ENCODE data around the gene TAF11L3.
"Not testable (repeated sequence)": the region's sequence is repeated elsewhere in the genome, so short reads cannot be mapped to it uniquely, and the experiment has no call there.

DNA sequence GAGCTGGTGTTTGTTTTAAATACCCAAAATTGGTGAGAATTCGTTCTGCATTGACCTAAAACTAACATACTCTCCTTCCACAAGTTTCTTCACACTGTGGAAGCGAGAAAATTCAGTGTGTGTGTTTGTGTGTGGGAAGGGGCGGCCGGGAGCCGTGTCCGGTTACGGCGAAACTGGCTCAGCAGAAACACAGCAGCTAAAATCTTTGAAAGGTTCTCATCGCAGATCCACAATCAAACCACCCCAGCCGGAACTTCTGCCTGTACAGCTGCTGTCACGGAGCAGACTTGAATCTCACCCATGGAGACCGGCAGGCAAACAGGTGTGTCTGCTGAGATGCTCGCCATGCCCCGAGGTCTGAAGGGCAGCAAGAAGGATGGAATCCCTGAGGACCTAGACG lies 6.8 kb downstream of the TAF11L3 start, which contains the start of gene TAF11L5:
- TF ChIP-seq, protein P1, sequence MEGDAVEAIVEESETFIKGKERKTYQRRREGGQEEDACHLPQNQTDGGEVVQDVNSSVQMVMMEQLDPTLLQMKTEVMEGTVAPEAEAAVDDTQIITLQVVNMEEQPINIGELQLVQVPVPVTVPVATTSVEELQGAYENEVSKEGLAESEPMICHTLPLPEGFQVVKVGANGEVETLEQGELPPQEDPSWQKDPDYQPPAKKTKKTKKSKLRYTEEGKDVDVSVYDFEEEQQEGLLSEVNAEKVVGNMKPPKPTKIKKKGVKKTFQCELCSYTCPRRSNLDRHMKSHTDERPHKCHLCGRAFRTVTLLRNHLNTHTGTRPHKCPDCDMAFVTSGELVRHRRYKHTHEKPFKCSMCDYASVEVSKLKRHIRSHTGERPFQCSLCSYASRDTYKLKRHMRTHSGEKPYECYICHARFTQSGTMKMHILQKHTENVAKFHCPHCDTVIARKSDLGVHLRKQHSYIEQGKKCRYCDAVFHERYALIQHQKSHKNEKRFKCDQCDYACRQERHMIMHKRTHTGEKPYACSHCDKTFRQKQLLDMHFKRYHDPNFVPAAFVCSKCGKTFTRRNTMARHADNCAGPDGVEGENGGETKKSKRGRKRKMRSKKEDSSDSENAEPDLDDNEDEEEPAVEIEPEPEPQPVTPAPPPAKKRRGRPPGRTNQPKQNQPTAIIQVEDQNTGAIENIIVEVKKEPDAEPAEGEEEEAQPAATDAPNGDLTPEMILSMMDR (IDR thresholded peaks at IDR 0.05), result not testable (repeated sequence)
- TF ChIP-seq EZH2 (IDR thresholded peaks at IDR 0.05; ENCODE audit: borderline replicate concordance, insufficient read depth, low read depth, low read length, poor library complexity, severe bottlenecking), result not testable (repeated sequence)

All from B cell (primary cell).